Measurements from ENCODE around the gene MSRB3. TPM values are rescaled to one million over a fixed set of nuclear protein-coding genes. Genes with fewer than 3 reads are reported as not detected.

MSRB3 gene
- total and polyA plus RNA-seq, 2 experiments from 2014 or later, result 16.9 to 19.2 TPM

- TF ChIP-seq CTCF (IDR thresholded peaks at IDR 0.05; ENCODE audit: poor library complexity) (no peak), EZH2phosphoT487 (IDR thresholded peaks at IDR 0.05; ENCODE audit: low read depth, severe bottlenecking, unreplicated experiment) (no peak), EZH2 (IDR thresholded peaks at IDR 0.05; ENCODE audit: borderline replicate concordance) (no peak)
- Histone ChIP-seq H3K36me3 (replicated peaks; ENCODE audit: insufficient read depth, low read depth) (no peaks in the 10 kb centered on the region), H3K9me2 (replicated peaks; ENCODE audit: insufficient read depth) (no peaks in the 10 kb centered on the region), H3K4me2 (no peak overlapping the region), H3K9me3 (ENCODE audit: low read depth) (no peaks in the 10 kb centered on the region), H2AFZ (no peak overlapping the region), H3K4me1 (ENCODE audit: insufficient read depth) (peaks cover 15% of the 10 kb centered on the region), H3K79me2 (no peaks in the 10 kb centered on the region), H3K27ac (peak overlapping the region; percentile 41), H3K4me3 (no peak overlapping the region), H3K27me3 (no peaks in the 10 kb centered on the region), H4K20me1 (ENCODE audit: insufficient read depth, poor library complexity, severe bottlenecking) (no peaks in the 10 kb centered on the region)
- no peak for DNase-seq (ENCODE audit: low spot score)
- WGBS (ENCODE audit: low lambda C conversion rate, missing lambda C conversion rate), result 31% methylated on average over 2 of the region's 2 CpGs
These were observed 216.1 kb downstream of the MSRB3 start for GRCh38 chr12:65494537-65494936.

GRCh38 chr12:65495233-65495632 is 216.8 kb downstream of the MSRB3 start:
- no peaks in the 10 kb centered on the region for H3K79me2 ChIP-seq
- TF ChIP-seq EZH2phosphoT487 (IDR thresholded peaks at IDR 0.05; ENCODE audit: low read depth, severe bottlenecking, unreplicated experiment) (no peak), CTCF (IDR thresholded peaks at IDR 0.05; ENCODE audit: poor library complexity) (no peak), EZH2 (IDR thresholded peaks at IDR 0.05; ENCODE audit: borderline replicate concordance) (no peak)
- no peak overlapping the region for H3K4me2 ChIP-seq
- H3K9me2 ChIP-seq (replicated peaks; ENCODE audit: insufficient read depth), result no peaks in the 10 kb centered on the region
- 64% methylated on average over 2 of the region's 2 CpGs for WGBS (ENCODE audit: low lambda C conversion rate, missing lambda C conversion rate)
- no peak overlapping the region for H2AFZ ChIP-seq
- H3K9me3 ChIP-seq (ENCODE audit: low read depth), result no peaks in the 10 kb centered on the region
- no peak overlapping the region for H3K4me3 ChIP-seq
- H3K27ac ChIP-seq, result no peak overlapping the region
- H3K36me3 ChIP-seq (replicated peaks; ENCODE audit: insufficient read depth, low read depth), result no peaks in the 10 kb centered on the region
- no peaks in the 10 kb centered on the region for H4K20me1 ChIP-seq (ENCODE audit: insufficient read depth, poor library complexity, severe bottlenecking)
- no peaks in the 10 kb centered on the region for H3K27me3 ChIP-seq
- no peak for DNase-seq (ENCODE audit: low spot score)
- H3K4me1 ChIP-seq (ENCODE audit: insufficient read depth), result peaks cover 15% of the 10 kb centered on the region

- no peak for TF ChIP-seq EZH2 (IDR thresholded peaks at IDR 0.05; ENCODE audit: borderline replicate concordance)
- no peak for TF ChIP-seq EZH2phosphoT487 (IDR thresholded peaks at IDR 0.05; ENCODE audit: low read depth, severe bottlenecking, unreplicated experiment)
- no peak for TF ChIP-seq CTCF (IDR thresholded peaks at IDR 0.05; ENCODE audit: poor library complexity)
- H3K27ac ChIP-seq, result no peak overlapping the region
- no peaks in the 10 kb centered on the region for H3K9me2 ChIP-seq (replicated peaks; ENCODE audit: insufficient read depth)
- no peak overlapping the region for H3K4me2 ChIP-seq
- 65% methylated on average over 2 of the region's 2 CpGs for WGBS (ENCODE audit: low lambda C conversion rate, missing lambda C conversion rate)
- H3K4me1 ChIP-seq (ENCODE audit: insufficient read depth), result peaks cover 22% of the 10 kb centered on the region
- peak; percentile 41 for DNase-seq (ENCODE audit: low spot score)
- no peak overlapping the region for H2AFZ ChIP-seq
- no peaks in the 10 kb centered on the region for H4K20me1 ChIP-seq (ENCODE audit: insufficient read depth, poor library complexity, severe bottlenecking)
- H3K4me3 ChIP-seq, result no peak overlapping the region
- no peaks in the 10 kb centered on the region for H3K9me3 ChIP-seq (ENCODE audit: low read depth)
- H3K27me3 ChIP-seq, result no peaks in the 10 kb centered on the region
- no peaks in the 10 kb centered on the region for H3K36me3 ChIP-seq (replicated peaks; ENCODE audit: insufficient read depth, low read depth)
- no peaks in the 10 kb centered on the region for H3K79me2 ChIP-seq
These were observed 218.1 kb downstream of the MSRB3 start for GRCh38 chr12:65496617-65497016.

- 83% methylated on average over 4 of the region's 4 CpGs for WGBS (ENCODE audit: low lambda C conversion rate, missing lambda C conversion rate)
- Histone ChIP-seq H3K4me2 (no peak overlapping the region), H4K20me1 (ENCODE audit: insufficient read depth, poor library complexity, severe bottlenecking) (no peaks in the 10 kb centered on the region), H3K4me1 (ENCODE audit: insufficient read depth) (peaks cover 22% of the 10 kb centered on the region), H3K9me2 (replicated peaks; ENCODE audit: insufficient read depth) (no peaks in the 10 kb centered on the region), H3K9me3 (ENCODE audit: low read depth) (no peaks in the 10 kb centered on the region), H3K79me2 (no peaks in the 10 kb centered on the region), H3K4me3 (no peak overlapping the region), H3K27me3 (no peaks in the 10 kb centered on the region), H3K27ac (peak overlapping the region; percentile 30), H3K36me3 (replicated peaks; ENCODE audit: insufficient read depth, low read depth) (no peaks in the 10 kb centered on the region), H2AFZ (no peak overlapping the region)
- no peak for TF ChIP-seq EZH2 (IDR thresholded peaks at IDR 0.05; ENCODE audit: borderline replicate concordance)
- TF ChIP-seq EZH2phosphoT487 (IDR thresholded peaks at IDR 0.05; ENCODE audit: low read depth, severe bottlenecking, unreplicated experiment), result no peak
- TF ChIP-seq CTCF (IDR thresholded peaks at IDR 0.05; ENCODE audit: poor library complexity), result no peak
- no peak for DNase-seq (ENCODE audit: low spot score)
These were observed 219.2 kb downstream of the MSRB3 start for GRCh38 chr12:65497660-65498059.

Data from hepatocyte (in vitro differentiated cells).